HG03196 (cell line): ENCODE measurements around the gene EHBP1.

Experiments used
- ATAC-seq: cut with Tn5 transposase; IDR thresholded peaks from one replicate; pipeline ENCODE4 v1.9.1; 2021; ENCODE audit not compliant: unreplicated experiment

Gene EHBP1

GRCh38 chr2:62812921-62813825 is 107.7 kb downstream of the EHBP1 start:
- no peak for ATAC-seq

- no peak for ATAC-seq
Observed at GRCh38 chr2:62814123-62814522, 108.6 kb downstream of the EHBP1 start.

GRCh38 chr2:62817348-62817747 is 111.8 kb downstream of the EHBP1 start:
- no peak for ATAC-seq

- no peak for ATAC-seq
Observed at GRCh38 chr2:62817995-62818713, 112.6 kb downstream of the EHBP1 start.

GRCh38 chr2:62822549-62822948 is 117.0 kb downstream of the EHBP1 start:
- ATAC-seq, result no peak

- ATAC-seq, result no peak
Observed at GRCh38 chr2:62824388-62824787, 118.9 kb downstream of the EHBP1 start.

- ATAC-seq, result no peak
Observed at GRCh38 chr2:62826141-62826540, 120.6 kb downstream of the EHBP1 start.

- ATAC-seq, result no peak
Observed at GRCh38 chr2:62826953-62827675, 121.6 kb downstream of the EHBP1 start.

GRCh38 chr2:62831729-62832128 is 126.2 kb downstream of the EHBP1 start:
- ATAC-seq, result no peak

- no peak for ATAC-seq
Observed at GRCh38 chr2:62844311-62845090, 139.0 kb downstream of the EHBP1 start.

- no peak for ATAC-seq
Observed at GRCh38 chr2:62845256-62845655, 139.7 kb downstream of the EHBP1 start.

GRCh38 chr2:62852254-62852653 is 146.7 kb downstream of the EHBP1 start:
- no peak for ATAC-seq

GRCh38 chr2:62854600-62855514 is 149.3 kb downstream of the EHBP1 start:
- no peak for ATAC-seq

GRCh38 chr2:62856228-62857040 is 150.9 kb downstream of the EHBP1 start:
- ATAC-seq, result no peak

GRCh38 chr2:62857139-62857931 is 151.8 kb downstream of the EHBP1 start:
- ATAC-seq, result no peak

GRCh38 chr2:62858231-62858832 is 152.8 kb downstream of the EHBP1 start:
- ATAC-seq, result no peak

GRCh38 chr2:62868947-62869346 is 163.4 kb downstream of the EHBP1 start:
- ATAC-seq, result no peak

- no peak for ATAC-seq
Observed at GRCh38 chr2:62870966-62871365, 165.5 kb downstream of the EHBP1 start.
